HG02943 (cell line): ENCODE measurements around the gene TNPO1.
"Not testable (repeated sequence)": the region's sequence is repeated elsewhere in the genome, so short reads cannot be mapped to it uniquely, and the experiment has no call there.

Experiments
- ATAC-seq: cut with Tn5 transposase; IDR thresholded peaks from one replicate; pipeline ENCODE4 v1.9.1; 2021; ENCODE audit warnings: mild to moderate bottlenecking, low read depth, moderate library complexity; ENCODE audit not compliant: unreplicated experiment

Gene TNPO1

DNA sequence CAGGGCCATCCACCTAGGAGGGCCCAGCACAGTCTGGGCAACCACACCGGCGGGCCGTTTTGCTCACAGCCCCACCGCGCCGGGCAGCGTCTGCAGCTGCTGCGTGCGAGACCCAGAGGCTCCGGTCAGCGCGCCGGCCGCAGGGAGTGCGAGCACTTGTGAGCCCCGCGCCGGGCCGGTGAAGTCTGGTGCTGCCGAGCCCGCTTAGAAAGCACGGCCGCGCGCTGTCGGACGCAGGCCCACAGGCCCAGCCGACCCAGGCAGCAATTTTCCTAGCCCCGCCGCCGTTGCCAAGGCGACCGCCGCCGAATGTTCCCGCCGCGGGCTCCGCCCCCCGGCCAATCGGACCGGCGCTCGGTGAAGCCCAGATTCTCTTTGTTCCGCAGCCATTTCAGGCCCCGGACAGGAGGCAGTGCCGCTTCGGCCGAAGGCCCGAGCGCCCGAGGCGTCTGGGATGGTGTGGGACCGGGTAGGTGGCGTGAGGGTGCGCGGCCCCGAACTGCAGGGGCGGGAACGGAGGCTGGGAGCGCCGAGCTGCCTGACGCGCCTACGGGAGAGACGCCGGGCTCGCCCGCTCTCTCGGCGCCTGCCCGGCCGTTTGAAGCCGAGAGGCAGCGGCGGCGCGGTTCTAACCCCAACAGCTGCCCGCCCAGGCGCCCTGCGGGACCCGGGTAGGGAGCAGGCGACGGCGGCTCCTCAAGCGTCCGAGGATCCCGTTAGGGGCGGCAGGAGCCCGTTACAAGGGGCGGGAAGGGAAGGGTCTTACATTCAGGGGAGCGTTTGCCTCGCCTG lies at the start of gene TNPO1:
TSS of gene TNPO1 (plus strand) at position 378 of the 792 bp plus-strand sequence. CDS start at position 455, 77 bp downstream.
- peak; percentile 89 for ATAC-seq

DNA sequence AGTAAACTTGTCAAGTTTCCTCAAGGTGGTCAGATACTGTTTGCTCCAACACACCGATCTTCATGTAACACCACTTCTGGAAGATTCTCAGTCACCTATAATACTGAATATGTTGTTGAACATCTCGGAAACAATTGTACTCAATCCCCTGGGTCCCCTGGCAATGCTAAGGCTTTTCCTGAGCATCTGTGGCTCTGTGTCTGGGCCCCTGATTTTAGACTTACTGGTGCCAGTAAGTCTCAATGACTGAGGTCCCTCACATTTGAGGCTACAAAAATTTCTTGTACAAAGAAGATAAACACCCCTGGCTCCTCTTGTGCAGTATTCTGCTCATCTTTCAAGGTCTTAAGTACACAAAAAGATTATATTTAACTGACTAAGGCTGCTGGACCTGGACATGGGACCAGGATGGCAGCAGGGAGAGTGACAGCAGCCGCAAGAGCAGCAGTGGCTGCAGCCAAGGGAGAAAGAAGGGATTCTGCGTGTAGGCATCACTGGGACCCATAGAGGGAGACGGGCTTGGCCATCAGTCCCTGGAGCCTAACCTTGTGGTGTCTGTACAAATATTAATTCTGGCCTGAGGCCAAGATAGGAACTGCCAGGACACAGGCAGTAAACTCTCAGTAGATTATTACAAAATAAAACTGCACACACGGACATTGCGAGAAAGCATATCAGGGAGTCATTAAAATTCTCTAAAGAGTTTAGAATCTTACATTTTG lies 49.0 kb upstream of the TNPO1 start:
- no peak for ATAC-seq

DNA sequence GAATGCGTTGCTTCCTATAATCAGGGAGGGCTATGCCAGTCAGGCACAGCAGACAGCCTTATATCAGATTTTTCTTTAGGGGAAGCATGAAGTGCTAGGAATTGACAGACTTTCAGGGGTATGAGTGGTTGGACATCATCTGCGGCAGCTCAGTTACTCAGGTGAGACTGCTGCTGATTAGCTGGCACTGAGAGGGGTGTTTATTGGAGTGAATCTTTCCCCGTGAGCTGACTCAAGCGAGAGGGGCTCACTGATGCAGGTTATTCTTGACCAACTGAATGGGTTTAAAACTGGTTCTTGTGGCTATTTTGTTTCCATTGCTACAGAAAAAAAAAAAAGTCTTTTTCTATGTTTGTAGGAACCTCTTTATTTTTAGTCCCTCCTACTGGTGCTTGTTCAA lies 46.2 kb upstream of the TNPO1 start:
- ATAC-seq: no peak

DNA sequence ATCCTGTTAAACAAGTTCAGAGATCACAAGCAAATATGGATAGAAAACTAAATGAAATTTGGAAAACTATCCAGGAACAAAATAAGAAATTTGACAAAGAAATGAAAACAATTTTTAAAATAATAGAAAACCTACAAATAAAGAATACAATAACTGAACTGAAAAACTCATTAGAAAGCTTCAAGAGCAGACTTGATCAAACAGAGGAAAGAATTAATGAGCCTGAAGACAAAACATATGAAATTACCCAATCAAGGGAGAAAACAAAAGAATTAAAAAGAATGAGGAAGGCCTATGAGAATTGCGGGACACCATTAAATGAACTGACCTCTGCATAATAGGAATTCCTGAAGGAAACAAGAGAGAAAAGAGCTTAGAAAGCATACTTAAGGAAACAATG lies 39.8 kb upstream of the TNPO1 start:
- no peak for ATAC-seq

DNA sequence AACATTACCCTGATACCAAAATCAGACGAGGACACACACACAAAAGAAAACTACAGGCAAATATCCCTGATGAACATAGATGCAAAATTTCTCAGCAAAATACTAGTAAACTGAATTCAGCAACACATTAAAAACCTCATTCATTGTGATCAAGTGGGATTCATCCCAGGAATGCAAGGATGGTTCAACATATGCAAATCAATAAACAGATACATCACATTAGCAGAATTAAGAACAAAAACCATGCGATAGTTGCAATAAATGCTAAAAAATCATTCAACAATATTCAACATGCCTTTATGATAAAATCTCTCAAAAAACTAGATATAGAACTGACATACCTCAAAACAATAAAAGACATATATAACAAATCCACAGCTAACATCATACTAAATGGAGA lies 36.9 kb upstream of the TNPO1 start:
- no peak for ATAC-seq

DNA sequence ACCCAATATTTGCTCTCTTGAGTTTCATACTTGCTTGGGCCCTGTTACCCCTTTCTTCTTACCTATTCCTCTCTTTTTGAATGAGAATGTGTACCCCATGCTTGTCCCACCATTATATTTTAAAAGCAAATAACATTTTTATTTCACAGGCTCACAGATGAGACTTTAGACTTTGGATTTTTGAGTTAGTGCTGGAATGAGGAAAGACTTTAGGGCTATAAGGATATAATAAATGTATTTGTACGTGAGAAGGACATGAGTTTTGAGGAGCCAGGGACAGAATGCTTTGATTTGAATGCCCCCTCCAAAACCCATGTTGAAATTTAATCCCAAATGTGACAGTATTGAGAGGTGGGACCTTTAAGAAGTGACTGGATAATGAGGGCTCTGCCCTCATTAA lies 33.1 kb upstream of the TNPO1 start:
- no peak for ATAC-seq

DNA sequence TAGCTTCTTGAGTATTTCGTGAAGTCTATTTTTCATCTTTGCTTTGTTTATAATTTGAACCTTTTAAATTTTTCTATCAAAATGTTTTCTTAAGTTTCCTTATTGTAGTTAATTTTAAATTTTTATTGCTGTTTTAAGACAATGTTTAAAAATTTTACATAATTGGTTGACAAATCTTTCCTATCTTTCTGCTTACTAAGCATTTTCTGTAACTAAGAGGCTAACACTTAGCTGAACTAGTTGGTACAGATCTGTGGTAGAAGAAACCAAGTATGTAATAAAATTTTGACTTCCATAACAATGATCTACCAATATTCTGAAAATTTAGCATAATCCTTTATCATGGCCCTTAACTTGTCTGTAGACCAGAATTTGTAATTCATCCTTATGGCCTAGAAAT lies 32.3 kb upstream of the TNPO1 start:
- ATAC-seq: no peak

DNA sequence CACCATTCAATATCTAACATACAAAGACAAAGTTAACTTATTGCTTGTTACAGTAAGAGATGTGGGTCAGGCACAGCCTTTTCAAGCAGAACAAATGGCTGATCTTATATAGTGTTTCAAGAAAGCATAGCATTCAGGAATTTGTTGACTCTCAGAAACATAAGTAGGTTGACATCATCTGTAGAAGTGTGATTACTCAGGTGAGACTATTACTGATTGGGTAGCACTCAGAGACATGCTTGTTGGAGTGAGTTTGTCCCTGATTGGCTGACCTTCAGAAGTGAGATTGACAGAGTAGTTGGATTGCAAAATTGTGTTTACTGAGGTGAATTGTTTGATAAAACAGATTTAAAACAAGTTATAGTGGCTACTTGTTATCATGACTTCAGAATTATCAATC lies 30.7 kb upstream of the TNPO1 start:
- ATAC-seq: no peak

DNA sequence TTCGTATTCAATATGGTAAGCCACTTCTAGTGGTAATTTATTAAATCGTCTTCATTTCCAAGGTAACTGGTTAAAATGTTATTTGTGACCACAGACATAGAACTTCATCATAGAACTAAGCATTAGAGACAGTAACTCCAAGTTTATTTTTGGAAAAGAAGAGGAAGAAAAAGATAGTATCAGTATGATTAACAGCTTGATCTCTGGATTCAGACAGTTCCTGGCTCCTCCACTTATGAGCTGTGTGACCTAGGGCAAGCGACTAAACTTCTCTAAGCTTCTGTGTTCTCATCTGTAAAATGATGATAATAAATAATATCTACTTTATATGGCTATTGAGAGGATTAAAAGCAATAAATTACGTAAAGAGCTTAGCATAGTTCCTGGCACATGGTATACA lies 29.8 kb upstream of the TNPO1 start:
- no peak for ATAC-seq

DNA sequence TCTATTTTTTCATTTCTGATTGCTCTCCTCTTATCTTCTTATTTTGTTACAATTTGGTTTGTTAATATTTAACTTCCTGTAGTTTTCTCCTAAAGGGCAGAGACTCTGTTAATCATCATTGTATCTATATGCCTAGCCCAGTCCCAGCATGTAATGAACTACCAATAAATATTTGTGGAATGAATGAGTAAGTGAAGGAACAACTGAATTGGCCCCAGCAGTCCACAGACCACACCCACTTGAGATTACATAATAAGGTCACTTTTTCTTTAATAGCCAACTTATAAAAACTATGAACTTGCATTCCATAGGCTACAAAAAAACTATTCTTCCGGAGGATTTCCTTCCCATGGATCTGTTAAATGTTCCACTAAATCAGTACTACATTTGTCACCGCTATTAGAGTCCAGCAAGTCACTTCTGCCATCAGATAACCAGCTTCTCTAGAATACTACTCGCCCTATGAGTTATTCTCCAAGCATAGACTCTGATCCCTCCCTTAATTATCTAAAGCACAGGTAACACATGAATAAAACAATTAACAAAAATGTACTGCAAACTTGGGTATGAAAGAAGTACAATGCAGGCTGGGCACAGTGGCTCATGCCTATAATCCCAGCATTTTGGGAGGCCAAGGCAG lies 27.5 kb upstream of the TNPO1 start:
- no peak for ATAC-seq

DNA sequence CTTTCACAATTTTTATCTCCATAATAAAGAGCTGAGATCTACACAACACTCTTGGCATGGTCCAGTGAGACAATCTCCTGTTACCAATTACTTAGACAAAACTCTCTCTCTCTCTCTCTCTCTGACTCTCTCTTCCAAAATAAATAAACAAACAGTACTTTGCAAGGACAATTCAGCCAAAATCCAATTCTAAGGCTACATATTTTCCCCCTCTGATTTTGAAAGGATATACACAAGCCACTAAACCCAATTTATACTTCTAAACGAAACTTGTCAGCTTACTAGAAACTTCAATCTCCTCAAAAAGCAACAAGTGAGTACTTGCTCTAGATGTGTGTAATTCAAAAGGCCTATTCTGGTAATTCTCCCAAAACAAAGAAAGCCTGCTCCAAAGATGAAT lies 26.3 kb upstream of the TNPO1 start:
- no peak for ATAC-seq

DNA sequence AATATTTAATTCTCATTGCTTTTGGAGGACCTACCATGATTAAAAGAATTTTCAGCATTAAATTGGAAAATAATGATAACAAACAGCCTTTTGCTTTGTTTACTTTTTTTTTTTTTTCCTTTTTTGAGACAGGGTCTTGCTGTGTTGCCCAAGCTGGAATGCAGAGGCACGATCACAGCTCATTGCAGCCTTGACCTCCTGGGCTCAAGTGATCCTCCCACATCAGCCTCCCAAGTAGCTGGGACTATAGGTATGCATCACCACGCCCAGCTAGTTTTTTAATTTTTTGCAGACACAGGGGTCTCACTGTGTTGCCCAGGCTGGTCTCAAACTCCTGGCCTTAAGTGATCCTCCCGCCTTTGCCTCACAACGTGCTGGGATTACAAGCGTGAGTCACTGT lies 23.8 kb upstream of the TNPO1 start:
- not testable (repeated sequence) for ATAC-seq

DNA sequence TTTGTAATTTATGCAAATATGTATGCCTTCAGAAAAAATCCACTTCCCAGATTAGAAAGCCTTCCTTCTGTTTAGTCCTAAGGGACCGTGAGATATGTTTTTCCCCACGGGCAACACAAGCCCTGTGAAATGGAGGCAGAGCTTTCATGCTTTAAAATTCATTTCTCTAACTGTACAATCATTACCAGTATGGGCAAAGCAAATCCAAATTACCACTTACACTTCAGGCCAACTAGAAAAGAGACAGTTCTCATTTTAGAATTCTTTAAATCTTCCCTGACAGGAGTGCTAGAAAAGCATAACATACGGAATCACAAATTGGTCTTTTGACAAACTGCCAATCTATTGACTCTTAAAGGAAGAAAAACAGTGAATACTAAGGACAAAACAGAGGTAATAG lies 20.5 kb upstream of the TNPO1 start:
- no peak for ATAC-seq

DNA sequence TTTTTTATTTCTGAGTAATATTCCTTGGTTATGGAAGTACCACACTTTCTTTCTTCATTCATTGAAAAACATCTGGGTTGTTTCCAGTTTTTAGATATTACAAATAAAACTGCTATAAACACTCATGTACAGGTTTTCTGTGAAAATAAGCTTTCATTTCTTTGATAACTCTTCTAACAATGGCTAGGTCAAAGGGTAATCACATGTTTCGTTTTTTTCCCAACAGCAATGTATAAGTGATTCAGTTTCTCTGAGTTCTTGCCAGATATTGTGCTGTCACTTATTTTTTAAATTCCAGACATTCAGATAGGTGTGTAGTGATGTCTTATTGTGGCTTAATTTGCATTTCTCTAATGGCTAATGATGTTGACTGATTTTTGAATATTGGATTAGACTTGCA lies 16.7 kb upstream of the TNPO1 start:
- no peak for ATAC-seq

DNA sequence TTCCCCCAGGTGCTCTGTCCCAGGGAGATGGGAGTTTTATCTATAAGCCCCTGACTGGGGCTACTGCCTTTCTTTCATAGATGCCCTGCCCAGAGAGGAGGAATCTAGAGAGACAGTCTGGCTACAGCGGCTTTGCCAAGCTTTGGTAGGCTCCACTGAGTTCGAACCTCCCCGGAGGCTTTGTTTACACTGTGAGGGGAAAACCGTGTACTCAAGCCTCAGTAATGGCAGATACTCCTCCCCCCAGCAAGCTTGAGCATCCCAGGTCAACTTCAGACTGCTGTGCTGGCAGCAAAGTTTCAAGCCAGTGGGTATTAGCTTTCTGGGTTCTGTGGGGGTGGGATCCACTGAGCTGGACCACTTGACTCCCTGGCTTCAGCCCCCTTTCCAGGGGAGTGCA lies 7.8 kb upstream of the TNPO1 start:
- not testable (repeated sequence) for ATAC-seq

DNA sequence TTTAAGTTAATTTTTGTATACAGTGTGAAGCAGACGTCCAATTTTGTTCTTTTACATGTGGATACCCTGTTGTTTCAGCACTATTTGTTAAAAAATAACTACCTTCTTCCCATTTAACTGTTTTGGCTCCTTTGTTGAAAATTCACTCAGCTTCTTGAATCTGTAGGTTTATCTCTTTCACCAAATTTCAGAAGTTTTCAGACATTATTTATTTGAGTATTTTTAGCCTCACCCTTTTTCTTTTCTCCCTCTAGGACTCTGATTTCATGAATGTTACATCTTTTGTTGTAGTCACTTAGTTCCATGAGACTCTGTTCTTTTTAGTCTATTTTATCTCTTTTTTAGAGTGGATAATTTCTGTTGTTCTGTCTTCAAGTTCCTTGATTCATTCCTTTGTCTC lies 4.6 kb upstream of the TNPO1 start:
- ATAC-seq: no peak

DNA sequence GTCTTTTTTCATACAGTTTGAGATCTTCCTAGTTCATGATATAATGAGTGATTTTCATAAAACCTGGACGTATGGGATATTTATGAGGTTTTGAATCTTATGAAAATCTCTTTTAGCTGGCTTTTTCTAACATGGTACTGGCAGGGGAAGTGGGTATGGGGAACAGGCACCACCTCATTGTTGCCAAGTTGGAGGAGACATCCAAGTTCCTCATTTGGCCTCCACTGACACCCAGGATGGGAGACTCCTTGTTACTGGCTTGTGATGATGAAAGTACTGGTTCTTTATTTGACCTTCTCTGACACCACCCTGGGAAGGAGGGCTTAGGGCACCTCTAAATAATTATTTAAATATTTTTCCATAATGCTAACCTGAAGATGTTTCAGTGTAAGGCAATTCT lies 4.0 kb upstream of the TNPO1 start:
- ATAC-seq: no peak

DNA sequence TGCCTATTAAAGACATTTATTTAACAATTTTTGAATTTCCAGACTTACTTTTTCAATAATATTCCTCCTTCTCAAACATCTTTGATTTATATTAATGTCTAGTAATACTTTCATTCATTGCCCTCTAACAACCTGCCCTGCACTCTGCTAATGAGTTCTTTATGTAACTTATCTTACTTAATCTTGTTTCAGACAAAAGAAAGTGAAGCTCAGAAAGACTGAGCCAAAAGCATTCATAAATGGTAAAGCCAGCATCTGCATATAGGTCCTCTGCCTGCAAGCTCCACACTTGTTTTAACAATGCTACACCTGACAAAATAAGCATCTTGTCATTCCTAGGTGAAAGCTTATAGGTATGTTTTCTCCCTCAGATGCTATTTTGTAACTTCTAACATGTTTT lies 2.4 kb upstream of the TNPO1 start:
- no peak for ATAC-seq

DNA sequence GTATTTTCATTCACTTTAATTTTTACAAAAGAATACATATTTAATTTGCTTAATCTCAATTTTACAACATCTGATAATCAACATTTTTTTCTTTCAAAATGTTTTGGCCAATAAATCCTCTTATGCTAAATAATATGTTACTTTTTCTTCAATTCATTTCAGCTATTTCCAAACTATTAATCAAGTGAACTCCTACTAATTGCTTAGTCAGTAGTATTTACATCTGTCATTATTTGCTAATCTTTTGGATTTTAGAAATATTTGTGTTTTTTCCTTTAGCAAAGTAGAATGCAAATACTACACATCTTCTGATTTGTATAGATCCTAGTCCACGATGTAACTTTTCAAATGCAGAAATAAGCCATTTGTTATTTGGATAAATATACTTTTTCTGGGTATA lies 1.6 kb upstream of the TNPO1 start:
- no peak for ATAC-seq

DNA sequence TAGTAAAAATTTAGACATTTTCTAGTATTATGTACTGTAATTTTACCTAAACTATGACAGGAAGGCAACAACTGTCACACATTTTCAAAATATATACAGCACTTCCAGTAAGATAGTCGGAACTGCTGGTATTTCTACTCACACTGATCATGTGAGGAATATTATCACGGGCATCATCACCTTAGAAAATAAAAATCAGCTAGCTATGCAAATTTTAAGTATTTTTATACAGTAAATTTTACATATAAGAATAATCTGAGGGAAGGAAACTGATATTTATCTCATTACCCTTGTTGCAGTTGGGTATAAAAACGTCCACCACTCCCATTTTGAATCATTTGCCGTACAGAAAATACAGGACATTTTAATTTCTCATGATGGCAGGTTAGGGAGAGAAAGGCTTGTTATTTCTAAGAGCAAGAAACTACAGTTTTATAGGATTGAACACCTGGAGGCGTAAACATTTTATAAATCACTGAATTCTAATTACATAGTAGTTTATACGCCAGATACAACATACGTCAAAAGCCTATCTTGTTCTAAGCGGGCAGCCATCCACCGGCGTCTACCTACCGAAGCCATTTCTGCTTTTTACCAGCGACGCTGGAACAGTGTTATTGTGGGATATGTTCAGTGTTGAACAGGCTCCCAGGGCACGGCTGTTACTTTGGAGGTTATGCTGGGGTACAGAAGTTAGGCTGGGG lies 729 bp upstream of the TNPO1 start:
- ATAC-seq: no peak

DNA sequence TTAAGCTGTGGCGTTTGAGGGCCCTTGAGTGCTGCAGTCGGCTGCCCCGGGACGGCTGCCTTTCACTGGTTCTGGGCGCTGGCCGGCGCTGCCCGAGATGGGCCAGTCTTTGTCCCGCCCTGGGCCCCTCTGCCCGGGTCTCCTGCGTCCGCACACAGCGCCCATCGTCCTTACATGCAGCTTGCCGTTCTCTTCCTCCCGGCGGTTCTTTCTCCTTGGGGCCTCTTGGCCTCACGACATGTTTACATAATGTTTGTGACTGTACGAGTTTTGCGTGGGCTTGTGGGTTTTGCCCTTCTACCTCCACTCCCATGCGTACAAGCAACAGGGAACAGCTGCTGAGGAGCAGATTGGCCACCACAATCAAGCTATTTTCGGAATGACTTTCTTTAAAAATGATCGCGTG lies 618 bp downstream of the TNPO1 start:
- peak; percentile 42 for ATAC-seq
